Activated CD8-positive, alpha-beta memory T cell treated with anti-CD3 and anti-CD28 coated beads for 48 hours (primary cell): Measurements from ENCODE around the gene BMPR1A.
"Not testable (repeated sequence)": the region's sequence is repeated elsewhere in the genome, so short reads cannot be mapped to it uniquely, and the experiment has no call there.

ENCODE experiments used
- DNase-seq, 3 experiments: peaks; one replicate each; pipeline ENCODE4 v3.0.0-alpha.2; 2020; ENCODE audit warnings: low read depth in 2 of 3, low spot score in 2 of 3

BMPR1A gene

DNA sequence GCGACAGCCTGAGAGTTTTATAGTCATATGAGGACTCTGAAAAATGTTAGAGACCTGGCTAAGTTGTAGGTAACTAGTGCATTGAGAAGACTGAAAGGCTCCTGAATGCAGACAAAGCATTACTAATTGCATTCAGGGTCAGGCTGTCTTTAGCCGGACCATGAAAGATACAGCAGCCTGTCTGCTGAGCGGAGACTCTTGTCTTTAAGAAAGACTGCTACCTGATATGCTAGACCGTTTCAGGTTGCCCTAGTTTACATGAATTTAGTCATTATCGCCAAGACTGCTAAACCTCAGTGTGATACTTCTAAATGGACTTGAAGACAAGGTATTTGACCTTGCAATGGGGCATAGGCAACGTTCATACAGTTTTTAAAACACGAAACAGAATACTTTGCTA is 81.2 kb downstream of the BMPR1A start:
- DNase-seq: no peak

GRCh38 chr10:86840498-86840897 is 84.1 kb downstream of the BMPR1A start:
- DNase-seq: no peak

- DNase-seq: no peak
Observed at GRCh38 chr10:86846088-86846487, 89.7 kb downstream of the BMPR1A start.

DNA sequence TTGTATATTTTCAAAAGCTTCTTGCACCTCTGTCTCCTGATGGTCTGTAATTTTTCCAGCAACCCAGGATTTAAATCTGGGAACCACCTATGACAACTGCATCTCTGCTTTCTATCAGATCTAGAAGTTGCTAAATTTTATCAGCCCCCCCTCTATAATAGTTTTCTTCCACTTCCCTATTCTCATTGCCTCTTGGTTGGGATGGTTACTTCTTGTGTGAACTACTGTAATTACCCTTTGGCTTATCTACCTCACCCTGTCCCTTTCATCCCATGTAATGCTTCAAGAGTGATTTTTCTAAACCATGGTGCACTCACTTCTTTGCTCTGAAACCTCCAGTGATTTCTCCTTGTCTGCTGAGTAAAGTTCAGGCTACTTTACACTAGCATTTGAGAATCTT is 92.3 kb downstream of the BMPR1A start:
- DNase-seq: no peak

GRCh38 chr10:86849181-86849894 is 92.9 kb downstream of the BMPR1A start:
- DNase-seq: no peak

DNA sequence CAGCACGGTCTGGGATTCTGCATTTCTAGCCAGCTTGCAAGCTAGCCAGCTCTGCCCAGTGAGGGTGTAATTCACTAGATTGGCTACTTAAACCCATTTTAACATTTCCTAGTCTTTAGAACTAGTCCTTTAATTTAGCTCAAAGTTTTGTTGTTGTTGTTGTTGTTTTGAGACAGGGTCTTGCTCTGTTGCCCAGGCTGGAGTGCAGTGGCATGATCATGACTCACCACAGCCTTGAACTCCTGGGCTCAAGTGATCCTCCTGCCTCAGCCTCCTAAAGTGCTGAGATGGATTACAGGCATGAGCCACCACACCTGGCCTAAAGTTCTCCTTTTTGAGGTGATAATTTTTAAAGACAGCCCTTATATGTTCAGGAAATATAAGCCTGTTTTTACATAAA is 94.1 kb downstream of the BMPR1A start:
- DNase-seq: no peak

DNA sequence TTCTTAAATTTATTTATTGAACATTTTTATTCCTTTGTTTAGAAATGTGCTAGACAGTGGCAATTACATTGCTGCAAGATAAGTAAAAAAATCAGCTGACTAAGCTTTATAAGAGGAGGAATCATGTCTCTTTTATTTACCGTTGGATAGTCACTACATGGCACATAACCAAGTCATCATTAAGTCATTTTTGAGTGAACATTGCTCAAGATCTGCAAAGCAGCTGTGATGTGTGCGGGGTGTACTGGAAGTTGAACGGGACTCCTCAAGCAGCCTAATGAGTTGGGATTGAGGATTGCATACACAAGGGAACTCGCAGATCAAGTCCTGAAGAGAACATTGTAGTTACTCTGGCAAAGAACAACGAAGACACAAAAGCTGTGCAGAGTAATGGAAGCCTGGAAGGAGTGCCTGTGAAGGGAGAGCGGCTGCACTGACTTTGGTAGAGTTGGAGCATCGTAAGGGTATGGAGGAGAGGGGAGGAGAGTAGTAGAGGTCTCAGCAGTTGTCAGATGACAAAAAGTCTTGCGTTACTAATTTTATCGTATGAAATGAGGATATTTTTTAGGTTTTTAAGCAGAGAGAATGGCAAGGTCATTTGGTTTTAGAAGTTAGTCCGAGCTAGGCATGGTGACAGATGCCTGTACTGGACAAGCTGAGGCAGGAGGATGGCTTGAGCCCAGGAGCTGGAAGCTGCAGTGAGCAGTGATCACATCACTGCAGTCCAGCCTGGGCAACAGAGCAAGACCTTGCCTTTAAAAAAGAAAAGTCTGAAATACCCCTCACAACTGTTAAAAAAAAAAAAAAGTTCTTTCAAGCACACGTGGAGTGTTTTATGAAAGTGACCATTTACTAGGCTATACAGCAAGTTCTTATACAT is 95.1 kb downstream of the BMPR1A start:
- no peak for DNase-seq

GRCh38 chr10:86853582-86853981 is 97.2 kb downstream of the BMPR1A start:
- DNase-seq: not testable (repeated sequence)

DNA sequence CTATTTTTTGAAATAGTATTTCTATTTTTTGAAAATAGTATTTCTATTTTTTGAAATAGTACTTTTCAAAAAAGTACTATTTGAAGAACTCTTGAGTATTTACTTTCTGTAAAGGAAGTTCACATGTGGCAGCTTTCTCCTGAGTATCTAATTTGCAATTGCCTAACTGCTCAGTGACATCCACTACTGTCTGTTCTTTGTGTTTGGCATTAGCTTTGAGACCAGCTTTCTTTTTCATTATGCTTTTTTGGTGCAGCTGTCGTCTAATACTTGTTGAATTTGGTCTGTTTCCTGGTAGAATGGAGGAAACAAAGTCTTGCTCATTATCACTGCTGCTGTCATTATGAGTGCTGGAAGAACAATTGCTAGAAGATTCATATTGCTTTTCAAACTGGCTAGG is 99.1 kb downstream of the BMPR1A start:
- DNase-seq: no peak

DNA sequence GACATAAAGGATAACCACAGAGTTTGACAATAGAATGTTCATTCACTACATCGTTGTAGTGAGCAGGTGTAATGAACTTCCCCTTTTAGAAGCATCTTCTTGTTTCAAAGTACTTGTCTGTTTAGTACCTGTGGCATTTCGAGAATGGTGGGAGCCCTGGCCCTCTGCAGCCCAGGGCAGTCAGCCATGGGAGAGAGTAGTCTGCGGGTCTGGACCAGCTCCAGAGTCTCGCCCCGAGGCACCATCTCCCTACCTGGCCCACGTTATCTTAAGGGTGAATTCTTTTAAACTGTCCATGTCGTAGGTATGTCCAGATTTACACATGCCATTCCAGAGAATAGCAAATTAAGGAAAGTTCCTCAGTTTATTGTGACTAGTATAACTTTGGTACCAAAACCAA is 99.7 kb downstream of the BMPR1A start:
- DNase-seq: no peak

- DNase-seq: no peak
Observed at GRCh38 chr10:86857128-86857721, 100.8 kb downstream of the BMPR1A start.

GRCh38 chr10:86858011-86858410 is 101.6 kb downstream of the BMPR1A start:
- no peak for DNase-seq

DNA sequence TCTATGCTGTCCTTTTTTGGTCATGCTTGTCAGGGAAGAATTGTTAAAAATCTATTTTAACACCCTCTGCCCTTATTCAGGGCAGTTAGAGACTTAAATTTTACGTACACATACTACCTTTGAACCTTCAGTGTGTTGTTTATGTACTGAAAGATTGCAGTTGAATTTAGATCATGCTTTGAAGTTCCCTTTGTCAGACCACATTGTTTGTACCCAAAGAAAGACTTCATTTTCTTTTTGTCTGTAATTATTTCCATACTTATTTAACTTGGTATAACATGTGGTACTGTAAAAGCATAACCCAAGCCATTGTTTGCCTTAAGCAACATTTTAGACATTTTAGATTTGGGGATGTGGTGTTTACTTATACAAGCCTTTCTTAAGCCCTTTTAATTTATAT is 104.9 kb downstream of the BMPR1A start:
- no peak for DNase-seq

DNA sequence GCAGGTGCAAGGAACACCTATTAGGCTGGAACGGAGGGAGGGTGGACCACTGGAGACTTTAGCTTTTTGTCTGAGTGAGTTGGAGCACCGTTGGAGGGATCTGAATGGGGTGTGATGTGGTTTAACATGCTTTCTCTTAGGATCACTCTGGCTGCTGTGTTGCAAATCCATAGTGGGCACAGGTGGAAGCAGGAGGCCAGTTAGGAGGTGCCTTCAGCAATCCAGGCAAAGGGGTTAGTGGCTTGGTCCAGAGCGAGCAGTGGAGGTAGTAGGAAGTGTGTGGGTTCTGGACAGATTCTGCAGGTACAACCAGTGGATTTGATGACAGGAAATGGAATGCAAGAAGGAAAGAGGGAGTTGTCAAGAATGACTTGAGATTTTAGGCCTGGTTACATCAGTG is 106.0 kb downstream of the BMPR1A start:
- DNase-seq: no peak

GRCh38 chr10:86862786-86863483 is 106.5 kb downstream of the BMPR1A start:
- no peak for DNase-seq

DNA sequence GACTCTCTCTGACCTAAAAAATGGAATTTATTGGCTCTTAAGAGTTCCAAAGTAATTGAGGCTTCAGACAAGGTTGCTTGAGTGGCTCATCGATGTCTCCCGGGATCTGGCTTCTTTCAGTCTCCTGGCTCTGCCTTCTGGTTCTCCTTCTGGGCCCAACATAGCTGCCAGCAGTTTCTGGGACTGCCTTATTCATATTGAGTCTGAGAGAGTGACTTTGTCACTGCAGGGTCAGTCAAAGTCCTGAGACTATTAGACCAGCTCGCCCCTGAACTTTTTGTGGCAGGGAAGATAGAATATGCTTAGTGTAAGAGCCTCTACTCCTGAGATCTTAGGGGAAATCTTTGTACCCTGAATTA is 107.0 kb downstream of the BMPR1A start:
- no peak for DNase-seq

- DNase-seq: not testable (repeated sequence)
Observed at GRCh38 chr10:86865011-86865811, 108.8 kb downstream of the BMPR1A start.

DNA sequence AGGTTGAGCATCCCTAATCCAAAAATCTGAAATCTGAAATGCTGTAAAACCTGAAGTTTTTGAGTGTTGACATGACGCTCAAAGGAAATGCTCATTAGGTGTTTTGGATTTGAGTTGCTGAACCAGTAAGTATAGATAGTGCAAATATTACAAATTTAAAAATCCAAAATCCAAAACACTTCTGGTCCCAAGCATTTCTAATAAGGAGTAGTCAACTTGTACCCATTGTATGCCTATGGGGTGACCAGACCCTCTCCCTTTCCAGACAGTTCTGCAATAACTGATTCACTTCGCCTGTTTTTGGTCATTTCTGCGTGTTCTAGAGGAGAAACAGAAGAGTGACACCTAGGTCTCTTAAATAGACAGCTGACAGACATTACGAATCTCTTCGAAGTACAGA is 110.7 kb downstream of the BMPR1A start:
- no peak for DNase-seq

GRCh38 chr10:86868353-86868752 is 111.9 kb downstream of the BMPR1A start:
- DNase-seq: no peak

GRCh38 chr10:86870679-86871078 is 114.3 kb downstream of the BMPR1A start:
- DNase-seq: no peak
